ENCODE data around the gene CCDC127.
"Not testable (repeated sequence)": the region's sequence is repeated elsewhere in the genome, so short reads cannot be mapped to it uniquely, and the experiment has no call there.

The CCDC127 gene

GRCh38 chr5:243683-244367 is 25.9 kb upstream of the CCDC127 start:
- not testable (repeated sequence) for ATAC-seq, H3K9me3 Mint-ChIP-seq, H3K27me3 Mint-ChIP-seq
- peak overlapping the region in 1 of 2 donors; percentile 84 for H3K27ac Mint-ChIP-seq
- peak; percentile 12 to 30 for DNase-seq
- H3K4me3 Mint-ChIP-seq: peak overlapping the region; percentile 55 to 68
- peaks cover 25% of the 10 kb centered on the region for H3K4me1 Mint-ChIP-seq

- H3K27ac Mint-ChIP-seq, H3K27me3 Mint-ChIP-seq, DNase-seq, H3K9me3 Mint-ChIP-seq, ATAC-seq, H3K4me3 Mint-ChIP-seq: not testable (repeated sequence)
- H3K4me1 Mint-ChIP-seq: peaks cover 25% of the 10 kb centered on the region
These were observed 23.2 kb upstream of the CCDC127 start for GRCh38 chr5:241045-241669.

- H3K27ac Mint-ChIP-seq, H3K27me3 Mint-ChIP-seq, H3K9me3 Mint-ChIP-seq, DNase-seq, ATAC-seq, H3K4me3 Mint-ChIP-seq: not testable (repeated sequence)
- H3K4me1 Mint-ChIP-seq: peaks cover 25% of the 10 kb centered on the region
These were observed 22.6 kb upstream of the CCDC127 start for GRCh38 chr5:240550-240949.

GRCh38 chr5:237931-238330 is 20.0 kb upstream of the CCDC127 start:
- not testable (repeated sequence) for H3K9me3 Mint-ChIP-seq, ATAC-seq, DNase-seq, H3K27me3 Mint-ChIP-seq, H3K4me3 Mint-ChIP-seq, H3K27ac Mint-ChIP-seq, H3K4me1 Mint-ChIP-seq

GRCh38 chr5:235527-235926 is 17.6 kb upstream of the CCDC127 start:
- not testable (repeated sequence) for DNase-seq, H3K27ac Mint-ChIP-seq, H3K27me3 Mint-ChIP-seq

GRCh38 chr5:234450-234849 is 16.5 kb upstream of the CCDC127 start:
- H3K27ac Mint-ChIP-seq: no peak overlapping the region
- no peaks in the 10 kb centered on the region for H3K27me3 Mint-ChIP-seq
- H3K9me3 Mint-ChIP-seq: no peaks in the 10 kb centered on the region
- ATAC-seq (no peak), DNase-seq (no peak)
- H3K4me1 Mint-ChIP-seq: no peaks in the 10 kb centered on the region
- no peak overlapping the region for H3K4me3 Mint-ChIP-seq

More at GRCh38 chr5:235527-235926, 17.6 kb upstream of the CCDC127 start:
- H3K4me3 Mint-ChIP-seq, H3K9me3 Mint-ChIP-seq, H3K4me1 Mint-ChIP-seq, ATAC-seq: not testable (repeated sequence)

GRCh38 chr5:233426-233825 is 15.5 kb upstream of the CCDC127 start:
- not testable (repeated sequence) for H3K9me3 Mint-ChIP-seq, H3K27me3 Mint-ChIP-seq, H3K4me1 Mint-ChIP-seq, DNase-seq, ATAC-seq, H3K4me3 Mint-ChIP-seq, H3K27ac Mint-ChIP-seq

- DNase-seq: no peak
- H3K9me3 Mint-ChIP-seq: no peaks in the 10 kb centered on the region
- H3K27ac Mint-ChIP-seq: peak overlapping the region in 1 of 2 donors; percentile 60
- no peak for ATAC-seq
- no peaks in the 10 kb centered on the region for H3K4me1 Mint-ChIP-seq
- H3K27me3 Mint-ChIP-seq: no peaks in the 10 kb centered on the region
- H3K4me3 Mint-ChIP-seq: no peak overlapping the region
These were observed 13.7 kb upstream of the CCDC127 start for GRCh38 chr5:231661-232060.

- no peak overlapping the region for H3K4me3 Mint-ChIP-seq
- no peaks in the 10 kb centered on the region for H3K27me3 Mint-ChIP-seq
- H3K9me3 Mint-ChIP-seq: no peaks in the 10 kb centered on the region
- ATAC-seq (no peak), DNase-seq (no peak)
- no peaks in the 10 kb centered on the region for H3K4me1 Mint-ChIP-seq
- no peak overlapping the region for H3K27ac Mint-ChIP-seq
These were observed 12.8 kb upstream of the CCDC127 start for GRCh38 chr5:230711-231110.

- H3K9me3 Mint-ChIP-seq: no peaks in the 10 kb centered on the region
- no peak overlapping the region for H3K4me3 Mint-ChIP-seq
- no peaks in the 10 kb centered on the region for H3K27me3 Mint-ChIP-seq
- peaks cover 11% of the 10 kb centered on the region for H3K4me1 Mint-ChIP-seq
- ATAC-seq (no peak), DNase-seq (no peak)
- H3K27ac Mint-ChIP-seq: no peak overlapping the region
These were observed 10.9 kb upstream of the CCDC127 start for GRCh38 chr5:228886-229285.

- Mint-ChIP-seq H3K27ac (peak overlapping the region in 1 of 2 donors; percentile 7), H3K4me1 (peaks cover 24% of the 10 kb centered on the region)
- H3K9me3 Mint-ChIP-seq, DNase-seq, H3K27me3 Mint-ChIP-seq, H3K4me3 Mint-ChIP-seq, ATAC-seq: not testable (repeated sequence)
These were observed 9.4 kb upstream of the CCDC127 start for GRCh38 chr5:227375-227774.

GRCh38 chr5:225334-225733 is 7.4 kb upstream of the CCDC127 start:
- Mint-ChIP-seq H3K27me3 (no peaks in the 10 kb centered on the region), H3K27ac (no peak overlapping the region), H3K9me3 (no peaks in the 10 kb centered on the region), H3K4me3 (no peak overlapping the region), H3K4me1 (peaks cover 44% of the 10 kb centered on the region)
- ATAC-seq: no peak
- no peak for DNase-seq

GRCh38 chr5:223791-224190 is 5.8 kb upstream of the CCDC127 start:
- Mint-ChIP-seq H3K4me1 (peaks cover 46% of the 10 kb centered on the region), H3K4me3 (no peak overlapping the region), H3K9me3 (no peaks in the 10 kb centered on the region), H3K27ac (no peak overlapping the region), H3K27me3 (no peaks in the 10 kb centered on the region)
- DNase-seq (no peak), ATAC-seq (no peak)

GRCh38 chr5:222951-223715 is 5.2 kb upstream of the CCDC127 start:
- H3K4me3 Mint-ChIP-seq: peak overlapping the region; percentile 31 to 60

GRCh38 chr5:219991-220390 is 2.0 kb upstream of the CCDC127 start:
- peak overlapping the region; percentile 81 to 95 for H3K27ac Mint-ChIP-seq
- ATAC-seq: no peak
- H3K9me3 Mint-ChIP-seq: no peaks in the 10 kb centered on the region
- no peaks in the 10 kb centered on the region for H3K27me3 Mint-ChIP-seq
- peaks cover 66% of the 10 kb centered on the region for H3K4me1 Mint-ChIP-seq
- peak overlapping the region; percentile 97 for H3K4me3 Mint-ChIP-seq
- DNase-seq: no peak

More at GRCh38 chr5:222951-223715, 5.2 kb upstream of the CCDC127 start:
- Mint-ChIP-seq H3K27ac (peak overlapping the region in 1 of 2 donors; percentile 60), H3K4me1 (peaks cover 46% of the 10 kb centered on the region)
- DNase-seq, ATAC-seq, H3K27me3 Mint-ChIP-seq, H3K9me3 Mint-ChIP-seq: not testable (repeated sequence)

- Mint-ChIP-seq H3K27ac (peak overlapping the region; percentile 81 to 95), H3K9me3 (no peaks in the 10 kb centered on the region), H3K4me3 (peak overlapping the region; percentile 97), H3K4me1 (peaks cover 66% of the 10 kb centered on the region), H3K27me3 (no peaks in the 10 kb centered on the region)
- DNase-seq: peak; percentile 20 to 24
- peak; percentile 36 for ATAC-seq
These were observed 1.5 kb upstream of the CCDC127 start for GRCh38 chr5:219460-219863.
